Fibroblast of pulmonary artery (primary cell): ENCODE results near the gene LRCH3.

ENCODE experiments used
- DNase-seq: peaks from one replicate; pipeline ENCODE4 v3.0.0-alpha.2; 2010; ENCODE audit warnings: low read depth
- H3K4me3 ChIP-seq: replicated peaks from 2 replicates; pipeline ENCODE4 v1.5.1; 2011; ENCODE audit warnings: low read depth, mild to moderate bottlenecking, control low read depth, low read length, moderate library complexity
- TF ChIP-seq, protein P1 (sequence below): IDR thresholded peaks from 2 replicates; pipeline ENCODE4 v1.5.1; 2011; ENCODE audit warnings: mild to moderate bottlenecking, control low read depth, low read length, inconsistent platforms; ENCODE audit errors: missing control alignments

LRCH3 gene

DNA sequence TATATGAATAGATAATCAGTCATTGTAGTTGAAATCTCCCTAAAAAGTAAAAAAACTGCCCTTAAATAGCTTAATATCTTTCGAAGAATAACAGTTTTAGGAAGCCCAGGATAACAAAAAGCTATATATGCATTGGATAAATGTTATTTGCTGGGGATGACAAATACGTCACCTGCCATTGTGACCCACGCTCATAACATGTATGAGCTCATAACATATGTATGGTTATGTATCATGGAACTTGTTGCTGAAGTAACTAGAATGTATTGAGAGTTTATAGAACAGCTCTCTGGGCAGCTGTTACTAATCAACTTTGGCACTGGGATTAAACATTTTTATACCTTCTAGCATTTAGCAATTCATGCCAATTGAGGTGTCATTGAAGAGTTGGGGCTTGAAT is 1.7 kb upstream of the LRCH3 start:
- no peak overlapping the region for H3K4me3 ChIP-seq
- TF ChIP-seq, protein P1, sequence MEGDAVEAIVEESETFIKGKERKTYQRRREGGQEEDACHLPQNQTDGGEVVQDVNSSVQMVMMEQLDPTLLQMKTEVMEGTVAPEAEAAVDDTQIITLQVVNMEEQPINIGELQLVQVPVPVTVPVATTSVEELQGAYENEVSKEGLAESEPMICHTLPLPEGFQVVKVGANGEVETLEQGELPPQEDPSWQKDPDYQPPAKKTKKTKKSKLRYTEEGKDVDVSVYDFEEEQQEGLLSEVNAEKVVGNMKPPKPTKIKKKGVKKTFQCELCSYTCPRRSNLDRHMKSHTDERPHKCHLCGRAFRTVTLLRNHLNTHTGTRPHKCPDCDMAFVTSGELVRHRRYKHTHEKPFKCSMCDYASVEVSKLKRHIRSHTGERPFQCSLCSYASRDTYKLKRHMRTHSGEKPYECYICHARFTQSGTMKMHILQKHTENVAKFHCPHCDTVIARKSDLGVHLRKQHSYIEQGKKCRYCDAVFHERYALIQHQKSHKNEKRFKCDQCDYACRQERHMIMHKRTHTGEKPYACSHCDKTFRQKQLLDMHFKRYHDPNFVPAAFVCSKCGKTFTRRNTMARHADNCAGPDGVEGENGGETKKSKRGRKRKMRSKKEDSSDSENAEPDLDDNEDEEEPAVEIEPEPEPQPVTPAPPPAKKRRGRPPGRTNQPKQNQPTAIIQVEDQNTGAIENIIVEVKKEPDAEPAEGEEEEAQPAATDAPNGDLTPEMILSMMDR: no peak
- DNase-seq: no peak

DNA sequence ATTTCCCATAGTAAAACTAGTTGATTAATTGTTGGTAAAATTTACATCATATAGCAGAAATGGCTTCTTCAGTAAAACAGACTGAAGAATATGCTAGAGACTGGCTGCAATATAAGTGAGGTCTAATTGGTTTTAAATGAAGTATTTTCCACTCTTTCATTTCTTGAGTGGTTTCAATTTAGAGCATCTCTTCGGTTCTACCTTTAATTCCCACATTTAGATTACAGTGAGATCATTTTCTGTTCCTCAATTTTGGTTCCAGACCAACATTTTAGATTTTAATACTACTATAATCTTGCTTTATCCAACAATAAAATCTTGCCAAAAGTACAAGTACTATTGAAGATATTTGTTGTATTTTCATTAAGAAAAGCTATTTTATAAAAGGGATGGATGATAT is 1.0 kb upstream of the LRCH3 start:
- no peak for DNase-seq
- TF ChIP-seq, protein P1: no peak
- no peak overlapping the region for H3K4me3 ChIP-seq

DNA sequence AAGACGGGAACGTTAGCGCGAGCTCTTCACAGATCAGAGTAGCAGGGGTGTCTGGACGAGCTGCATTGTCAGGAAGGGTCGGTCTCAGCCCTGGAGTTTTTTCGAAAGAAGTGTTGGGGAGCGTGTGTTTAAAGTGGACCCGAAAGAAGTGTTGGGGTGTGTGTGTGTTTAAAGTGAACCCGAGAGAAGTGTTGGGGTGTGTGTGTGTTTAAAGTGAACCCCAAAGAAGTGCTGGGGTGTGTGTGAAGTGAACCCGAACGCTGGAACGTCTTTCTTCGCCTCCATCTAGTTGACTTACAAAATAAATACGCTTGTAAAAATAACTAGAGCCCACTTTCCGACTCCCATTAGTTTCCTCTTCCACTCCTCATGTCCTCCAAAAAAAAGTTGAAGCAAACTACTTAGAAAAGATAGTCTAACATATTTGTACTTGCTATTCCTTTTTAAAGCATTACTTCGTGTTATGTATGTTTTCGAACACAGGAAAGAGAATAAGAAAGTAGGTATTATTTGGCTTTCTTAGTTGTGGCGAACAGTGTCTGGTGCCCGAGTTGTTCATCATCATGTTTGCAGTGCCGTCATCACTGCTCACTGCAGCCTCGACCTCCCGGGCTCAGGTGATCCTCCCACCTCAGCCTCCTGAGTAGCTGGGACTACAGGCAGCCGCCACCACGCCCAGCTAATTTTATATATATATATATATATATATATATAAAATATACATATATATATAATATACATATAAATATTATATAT is 1.0 kb downstream of the LRCH3 start:
- peak; percentile 44 for DNase-seq
- H3K4me3 ChIP-seq: peak overlapping the region; percentile 86

DNA sequence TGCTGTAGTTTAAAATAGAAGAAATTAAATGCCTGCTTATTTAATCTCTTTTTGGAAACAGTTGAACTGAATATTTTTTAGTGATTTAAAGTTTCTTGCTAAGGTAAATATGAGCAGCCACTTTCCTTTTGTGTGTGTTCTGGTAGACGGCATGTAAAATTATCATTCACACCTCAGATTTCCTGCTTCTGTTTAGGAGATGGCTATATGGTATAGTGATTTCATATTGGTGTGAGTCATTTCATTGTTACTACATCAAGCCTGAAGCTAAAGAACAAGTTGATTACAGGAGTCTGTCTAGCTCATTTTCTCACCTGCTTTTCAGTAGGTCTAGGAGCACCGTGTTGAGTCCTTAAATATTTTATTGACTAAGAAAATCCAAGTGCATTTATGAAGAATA is 2.2 kb downstream of the LRCH3 start:
- no peak overlapping the region for H3K4me3 ChIP-seq
- peak; percentile 50 for DNase-seq
- TF ChIP-seq, protein P1: no peak

More for the DNA sequence above, 1.0 kb downstream of the LRCH3 start:
- TF ChIP-seq, protein P1: no peak

DNA sequence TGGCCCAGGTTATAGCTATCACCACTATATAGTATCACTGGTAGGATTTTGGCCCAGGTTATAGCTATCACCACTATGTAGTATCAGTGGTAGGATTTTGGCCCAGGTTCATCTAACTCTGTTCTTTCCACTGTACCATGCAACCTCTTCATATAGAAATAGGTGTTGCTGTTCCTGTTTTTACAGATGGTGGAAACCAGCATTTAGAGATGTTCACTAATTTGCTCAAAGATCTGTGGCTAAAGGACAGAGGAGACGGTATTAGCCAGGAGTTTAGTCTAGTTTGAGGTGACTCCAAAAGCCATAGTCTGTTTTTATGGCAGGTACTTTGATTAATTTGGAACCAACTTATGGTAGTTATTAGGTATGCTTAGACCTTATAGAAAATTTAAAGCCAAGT is 3.1 kb downstream of the LRCH3 start:
- no peak overlapping the region for H3K4me3 ChIP-seq
- DNase-seq: no peak
- TF ChIP-seq, protein P1: no peak

DNA sequence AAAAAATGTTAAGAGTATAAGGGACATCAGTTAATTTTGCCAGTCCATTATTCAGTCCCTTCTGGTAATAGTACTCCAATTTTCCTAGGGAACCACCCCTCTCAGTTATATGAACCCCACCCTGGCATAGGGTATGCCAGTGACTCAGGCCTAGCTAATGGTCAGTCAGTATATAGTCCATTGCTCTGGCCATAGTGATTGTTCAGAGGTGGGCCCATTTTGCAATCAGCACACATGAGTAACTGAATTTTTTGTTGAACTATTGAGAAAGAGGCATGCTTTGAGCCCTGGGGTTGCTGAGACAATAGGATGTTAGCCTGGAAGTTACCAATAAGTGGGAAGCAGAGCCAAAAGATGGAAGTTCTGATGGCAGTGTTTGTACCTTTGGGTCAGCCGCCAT is 4.1 kb downstream of the LRCH3 start:
- TF ChIP-seq, protein P1: no peak
- peak; percentile 89 for DNase-seq
- H3K4me3 ChIP-seq: no peak overlapping the region

DNA sequence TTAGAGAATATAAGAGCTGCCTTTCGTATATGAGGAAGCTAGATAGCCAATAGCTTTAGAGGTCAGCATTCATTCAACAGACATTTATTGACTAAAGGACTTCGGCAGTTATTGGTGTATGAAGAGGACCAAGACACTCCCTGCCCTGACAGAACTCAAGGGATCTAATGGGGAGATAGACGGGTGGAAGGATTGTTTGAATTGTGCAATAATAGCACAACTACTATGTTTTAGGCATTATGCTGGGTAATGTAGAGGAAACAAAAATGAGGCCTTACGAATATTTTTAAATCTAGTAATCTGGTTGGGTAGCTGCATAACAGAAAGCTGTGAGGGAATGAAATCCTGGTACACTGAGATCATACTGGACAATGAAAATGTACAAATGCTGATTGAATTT is 5.0 kb downstream of the LRCH3 start:
- DNase-seq: no peak
- TF ChIP-seq, protein P1: no peak
- no peak overlapping the region for H3K4me3 ChIP-seq
